Retinal pigment epithelial cell (primary cell): ENCODE results near the gene ATP8A2.
"Not testable (repeated sequence)": the region's sequence is repeated elsewhere in the genome, so short reads cannot be mapped to it uniquely, and the experiment has no call there.

Source experiments
- DNase-seq: peaks from one replicate; pipeline ENCODE4 v3.0.0-alpha.2; 2010; ENCODE audit warnings: low read depth
- H3K4me3 ChIP-seq: 2 replicates; pipeline ENCODE4 v1.5.1; 2011; ENCODE audit warnings: mild to moderate bottlenecking, low read length, control low read depth, moderate library complexity
- CTCF ChIP-seq: conservative IDR thresholded peaks from 2 replicates; pipeline ENCODE4 v1.5.1; 2011; ENCODE audit warnings: low read depth, low read length, control low read depth, inconsistent platforms

Gene ATP8A2

GRCh38 chr13:25771202-25771601 lies 399.4 kb downstream of the ATP8A2 start:
- DNase-seq, result no peak
- no peak overlapping the region for H3K4me3 ChIP-seq

DNA sequence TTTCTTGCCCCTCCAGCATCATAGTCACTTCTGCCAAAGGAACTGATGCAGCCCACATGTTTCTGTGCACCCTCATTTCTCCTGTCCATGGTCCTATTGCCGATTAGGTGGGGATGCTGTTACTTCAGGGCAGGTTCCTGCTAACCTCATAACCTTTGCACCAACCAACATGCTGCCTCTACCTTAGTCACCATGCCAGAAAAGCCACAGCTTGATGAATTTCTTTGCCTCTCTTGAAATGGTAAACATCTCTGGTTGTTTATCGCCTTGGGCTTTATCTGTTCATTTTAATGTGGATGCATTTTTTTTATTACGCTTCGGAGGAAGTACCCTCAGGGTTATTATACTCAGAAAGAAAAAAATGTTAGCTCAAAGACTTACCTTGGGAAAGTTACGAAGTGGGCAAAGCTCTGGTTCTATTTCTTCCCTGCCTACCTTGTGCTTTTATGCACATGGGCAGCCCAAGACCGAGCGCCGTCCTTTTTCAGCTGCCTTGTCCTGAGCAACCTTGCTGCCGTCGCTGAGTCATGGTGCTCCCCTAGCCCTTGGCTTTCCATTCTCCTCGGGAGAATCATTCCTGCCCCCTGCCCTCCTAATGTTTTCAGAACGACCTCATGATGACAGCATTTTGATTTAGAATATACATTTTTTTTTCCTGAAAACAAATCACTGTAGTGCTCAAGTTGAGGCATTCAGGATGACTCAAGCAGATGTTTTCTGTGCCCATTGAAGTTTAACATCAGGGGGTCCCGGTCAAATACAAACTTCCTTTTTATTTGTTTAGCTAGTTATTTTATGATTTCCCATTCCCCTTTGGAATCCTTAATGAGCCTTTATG lies 400.1 kb downstream of the ATP8A2 start:
- H3K4me3 ChIP-seq, result no peak overlapping the region
- DNase-seq, result no peak
- TF ChIP-seq CTCF, result no peak

More at GRCh38 chr13:25771202-25771601, 399.4 kb downstream of the ATP8A2 start:
- no peak for TF ChIP-seq CTCF

DNA sequence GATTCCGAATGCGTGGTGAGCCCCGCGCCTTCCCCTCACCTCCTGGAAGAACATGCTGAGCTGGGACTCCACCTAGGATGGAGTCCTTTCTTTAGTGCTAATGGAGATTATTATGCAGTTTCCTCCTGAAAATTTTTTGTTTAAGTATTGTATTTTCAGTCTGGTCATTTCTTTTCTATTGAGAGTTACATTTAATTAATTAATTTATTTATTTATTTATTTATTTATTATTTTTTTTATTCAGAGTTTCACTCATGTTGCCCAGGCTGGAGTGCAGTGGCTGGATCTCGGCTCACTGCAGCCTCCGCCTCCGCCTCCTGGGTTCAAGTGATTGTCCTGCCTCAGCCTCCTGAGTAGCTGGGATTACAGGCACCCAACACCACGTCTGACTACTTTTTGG lies 400.8 kb downstream of the ATP8A2 start:
- not testable (repeated sequence) for H3K4me3 ChIP-seq, DNase-seq

DNA sequence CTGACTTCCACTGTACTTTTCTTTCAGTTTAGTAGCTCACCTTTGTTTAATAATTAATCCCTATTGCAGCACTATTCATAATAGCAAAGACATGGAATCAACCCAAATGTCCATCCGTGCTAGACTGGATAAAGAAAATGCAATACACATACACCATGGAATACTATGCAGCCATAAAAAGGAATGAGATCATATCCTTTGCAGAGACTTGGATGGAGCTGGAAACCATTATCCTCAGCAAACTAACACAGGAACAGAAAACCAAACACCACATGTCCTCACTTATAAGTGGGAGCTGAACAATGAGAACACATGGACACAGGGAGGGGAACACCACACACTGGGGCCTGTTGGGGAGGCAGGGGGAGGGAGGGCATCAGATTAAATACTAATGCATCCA lies 402.3 kb downstream of the ATP8A2 start:
- not testable (repeated sequence) for H3K4me3 ChIP-seq, DNase-seq

- TF ChIP-seq CTCF, result no peak
- H3K4me3 ChIP-seq, result no peak overlapping the region
- DNase-seq, result no peak
Observed at GRCh38 chr13:25775275-25775674, 403.5 kb downstream of the ATP8A2 start.

DNA sequence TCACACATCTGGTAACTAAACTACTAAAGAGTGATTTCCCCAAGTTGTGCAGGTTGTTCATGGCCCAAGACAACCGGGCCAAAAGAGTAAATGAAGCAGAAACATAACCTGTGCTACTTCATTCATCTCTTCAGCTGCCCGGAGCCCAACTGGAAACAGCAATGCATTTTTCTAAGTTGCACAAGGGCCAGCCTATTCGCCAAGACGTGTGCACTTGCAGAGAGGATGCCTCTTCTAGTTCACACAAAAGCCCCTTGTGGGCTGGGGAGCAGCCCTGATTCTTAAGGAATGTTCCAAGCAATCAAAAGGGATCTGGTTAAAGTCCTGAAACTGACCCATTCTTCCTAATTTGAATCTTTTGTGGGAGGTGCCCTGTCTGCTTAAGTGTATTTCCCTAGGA lies 404.2 kb downstream of the ATP8A2 start:
- H3K4me3 ChIP-seq, result no peak overlapping the region
- TF ChIP-seq CTCF, result no peak
- DNase-seq, result no peak

DNA sequence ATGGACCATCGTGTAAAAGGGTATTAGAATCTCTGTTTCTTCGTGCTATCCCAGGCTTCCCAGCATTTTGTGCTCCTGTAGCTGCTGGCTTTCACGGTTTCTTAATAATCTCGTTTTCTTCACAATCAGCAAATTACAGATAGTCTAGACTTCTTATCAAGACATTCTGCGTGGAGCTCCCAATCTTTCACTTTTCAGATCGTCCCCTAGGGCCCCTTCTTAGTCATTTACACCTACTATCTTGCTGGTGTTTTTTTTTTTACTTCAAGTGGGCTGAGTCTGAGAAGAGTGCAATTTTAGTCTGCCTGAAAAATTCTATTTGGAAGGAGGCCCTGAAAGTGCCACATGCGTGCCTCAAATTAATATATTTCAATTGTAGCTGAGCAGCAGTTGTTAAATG lies 404.9 kb downstream of the ATP8A2 start:
- no peak for DNase-seq
- no peak overlapping the region for H3K4me3 ChIP-seq
- no peak for TF ChIP-seq CTCF

GRCh38 chr13:25777509-25777908 lies 405.7 kb downstream of the ATP8A2 start:
- no peak for TF ChIP-seq CTCF
- no peak overlapping the region for H3K4me3 ChIP-seq
- no peak for DNase-seq
